GM23338 (cell line): ENCODE data around the gene PPP2R5D. TPM values are rescaled to one million over a fixed set of nuclear protein-coding genes. Genes with fewer than 3 reads are reported as not detected.
A peak's percentile ranks its signal among the peaks of the same experiment; 100 is the strongest.

ENCODE experiments used
- ATAC-seq: fragments of 200-7000 bp; cut with Tn5 transposase; 3 replicates; pipeline ENCODE4 v1.9.1; 2020
- DNase-seq: peaks from one replicate; pipeline ENCODE4 v3.0.0-alpha.2; 2015; ENCODE audit warnings: low spot score
- H2AFZ ChIP-seq: fragments of 200-600 bp; sonication (generic); 2 replicates; pipeline ENCODE4 v1.8.0; 2016; ENCODE audit warnings: antibody characterized with exemption, mild to moderate bottlenecking, moderate library complexity
- H3F3A ChIP-seq: fragments of 200-600 bp; sonication (generic); replicated peaks from 2 replicates; pipeline ENCODE4 v1.8.0; 2017; ENCODE audit warnings: antibody characterized with exemption, mixed run types, low read depth
- H3K27ac ChIP-seq: fragments of 200-600 bp; sonication (generic); 2 replicates; pipeline ENCODE4 v1.6.1; 2016; ENCODE audit warnings: low read depth
- H3K27me3 ChIP-seq: fragments of 200-600 bp; sonication (generic); 2 replicates; pipeline ENCODE4 v1.8.0; 2016; ENCODE audit warnings: mild to moderate bottlenecking, mixed run types, moderate library complexity; ENCODE audit not compliant: insufficient read depth
- H3K36me3 ChIP-seq: fragments of 200-600 bp; sonication (generic); 2 replicates; pipeline ENCODE4 v1.8.0; 2016; ENCODE audit warnings: mild to moderate bottlenecking; ENCODE audit not compliant: insufficient read depth
- H3K4me1 ChIP-seq: fragments of 200-600 bp; sonication (generic); 2 replicates; pipeline ENCODE4 v1.8.0; 2016; ENCODE audit warnings: mild to moderate bottlenecking, moderate library complexity; ENCODE audit not compliant: insufficient read depth
- H3K4me2 ChIP-seq: fragments of 200-600 bp; sonication (generic); 2 replicates; pipeline ENCODE4 v1.7.1; 2017; ENCODE audit warnings: mixed run types
- H3K4me3 ChIP-seq: fragments of 200-600 bp; sonication (generic); 2 replicates; pipeline ENCODE4 v1.6.1; 2016; ENCODE audit warnings: mixed run types
- H3K79me2 ChIP-seq: fragments of 200-600 bp; sonication (generic); replicated peaks from 2 replicates; pipeline ENCODE4 v1.8.0; 2017; ENCODE audit warnings: mild to moderate bottlenecking; ENCODE audit not compliant: insufficient read depth
- H3K9me2 ChIP-seq: fragments of 200-600 bp; sonication (generic); 2 replicates; pipeline ENCODE4 v1.8.0; 2017; ENCODE audit not compliant: insufficient read depth
- H4K20me1 ChIP-seq: fragments of 200-600 bp; sonication (generic); replicated peaks from 2 replicates; pipeline ENCODE4 v1.8.0; 2017; ENCODE audit warnings: mild to moderate bottlenecking; ENCODE audit not compliant: insufficient read depth
- H3K27ac Mint-ChIP-seq: 2 replicates; pipeline ENCODE4 v1.8.0; 2020; ENCODE audit warnings: inconsistent platforms, mild to moderate bottlenecking, moderate library complexity, mixed read lengths
- H3K27me3 Mint-ChIP-seq: 3 replicates; pipeline ENCODE4 v1.8.0; 2022; ENCODE audit warnings: low read depth, mild to moderate bottlenecking, moderate library complexity, mixed read lengths, inconsistent platforms; ENCODE audit not compliant: insufficient read depth, poor library complexity
- H3K36me3 Mint-ChIP-seq: 3 replicates; pipeline ENCODE4 v1.8.0; 2021; ENCODE audit warnings: low read depth, mild to moderate bottlenecking, inconsistent platforms, moderate library complexity, mixed read lengths
- H3K4me1 Mint-ChIP-seq: 3 replicates; pipeline ENCODE4 v1.8.0; 2020; ENCODE audit warnings: mild to moderate bottlenecking, inconsistent platforms, mixed read lengths
- H3K4me3 Mint-ChIP-seq: 3 replicates; pipeline ENCODE4 v1.8.0; 2021; ENCODE audit warnings: moderate library complexity, mild to moderate bottlenecking, inconsistent platforms, mixed read lengths
- H3K9me3 Mint-ChIP-seq: 3 replicates; pipeline ENCODE4 v1.8.0; 2020; ENCODE audit warnings: moderate library complexity, mild to moderate bottlenecking, inconsistent platforms, mixed read lengths
- CREB1 ChIP-seq: fragments of 250-450 bp; sonication (Bioruptor Pico); IDR thresholded peaks from 2 replicates; pipeline ENCODE4 v1.5.0; 2020; ENCODE audit warnings: low read depth, mild to moderate bottlenecking, moderate library complexity
- CTCF ChIP-seq, 2 experiments: fragments of 200-600 bp in 1 of 2; sonication (generic) in 1 of 2; conservative IDR thresholded peaks; 2 replicates each; pipeline versions ENCODE4 v1.5.1 to v1.6.1; 2016 to 2017; ENCODE audit warnings: antibody characterized with exemption in 2 of 2, low read depth in 2 of 2, mild to moderate bottlenecking in 2 of 2, moderate library complexity in 1 of 2
- ETS1 ChIP-seq: IDR thresholded peaks from 2 replicates; pipeline ENCODE4 v1.6.1; 2016; ENCODE audit warnings: antibody characterized with exemption
- EZH2 ChIP-seq: fragments of 200-600 bp; sonication (generic); IDR thresholded peaks from one replicate; pipeline ENCODE4 v1.8.0; 2017; ENCODE audit warnings: antibody characterized with exemption, mild to moderate bottlenecking, low read depth; ENCODE audit not compliant: unreplicated experiment
- EZH2phosphoT487 ChIP-seq: fragments of 200-600 bp; sonication (generic); IDR thresholded peaks from one replicate; pipeline ENCODE4 v1.8.1; 2018; ENCODE audit warnings: antibody characterized with exemption; ENCODE audit not compliant: unreplicated experiment
- JUNB ChIP-seq: IDR thresholded peaks from one replicate; pipeline ENCODE4 v1.6.1; 2016; ENCODE audit warnings: antibody characterized with exemption; ENCODE audit not compliant: unreplicated experiment
- NANOG ChIP-seq: IDR thresholded peaks from 2 replicates; pipeline ENCODE4 v1.6.1; 2016; ENCODE audit warnings: antibody characterized with exemption, borderline replicate concordance
- POLR2AphosphoS5 ChIP-seq: IDR thresholded peaks from 2 replicates; pipeline ENCODE4 v1.6.1; 2016; ENCODE audit warnings: antibody characterized with exemption, low read depth
- REST ChIP-seq: IDR thresholded peaks from one replicate; pipeline ENCODE4 v1.6.1; 2018; ENCODE audit warnings: antibody characterized with exemption; ENCODE audit not compliant: unreplicated experiment
- STAT1 ChIP-seq: IDR thresholded peaks from one replicate; pipeline ENCODE4 v1.6.1; 2016; ENCODE audit warnings: antibody characterized with exemption; ENCODE audit not compliant: unreplicated experiment
- ZNF114 ChIP-seq: fragments of 250-450 bp; sonication (Bioruptor Pico); IDR thresholded peaks from 2 replicates; pipeline ENCODE4 v1.5.0; 2020; ENCODE audit warnings: mild to moderate bottlenecking, moderate library complexity
- ZNF331 ChIP-seq: fragments of 250-450 bp; sonication (Bioruptor Pico); IDR thresholded peaks from 2 replicates; pipeline ENCODE4 v1.5.0; 2020; ENCODE audit warnings: low read depth, mild to moderate bottlenecking, moderate library complexity
- polyA plus RNA-seq: library from polyadenylated mRNA; unstranded; fragments of >200 nt; fragmentation: Nextera tagmentation; extraction: Ambion mirVana; gene quantifications from 2 replicates; pipeline ENCODE4 v1.2.1, GENCODE V29; 2016
- total RNA-seq: library from RNA; depleted of rRNA; stranded (reverse); fragments of >200 nt; shearing (Covaris generic); gene quantifications from 2 replicates; pipeline ENCODE4 v1.2.3, GENCODE V29; 2014

Gene PPP2R5D
- total and polyA plus RNA-seq, 2 experiments from 2014 or later, result 20.0 to 55.3 TPM

GRCh38 chr6:43053545-43054205 is 69.3 kb downstream of the PPP2R5D start, which contains the start of gene CUL7 (continued):
- TF ChIP-seq ETS1 (peak; percentile 58), CREB1 (CRISPR knock-in tag) (peak; percentile 49), NANOG (no peak), REST (peak; percentile 11), JUNB (no peak), EZH2 (no peak), EZH2phosphoT487 (no peak)

GRCh38 chr6:43054206-43054943 is 70.0 kb downstream of the PPP2R5D start:
- H3K27ac ChIP-seq, result peak overlapping the region; percentile 93
- H3K79me2 ChIP-seq, result peaks cover 24% of the 10 kb centered on the region
- H3K9me2 ChIP-seq, result no peaks in the 10 kb centered on the region
- no peaks in the 10 kb centered on the region for H4K20me1 ChIP-seq
- Mint-ChIP-seq H3K27ac (peak overlapping the region; percentile 98), H3K27me3 (peaks cover 15% of the 10 kb centered on the region), H3K36me3 (peaks cover 40% of the 10 kb centered on the region), H3K9me3 (no peaks in the 10 kb centered on the region; the same call in 1 of the 3 replicates), H3K4me3 (peak overlapping the region; percentile 87), H3K4me1 (peaks cover 44% of the 10 kb centered on the region)
- H3K4me2 ChIP-seq, result peak overlapping the region; percentile 97
- peak overlapping the region; percentile 88 for H3K4me3 ChIP-seq
- ATAC-seq, result no peak
- peaks cover 14% of the 10 kb centered on the region for H3K4me1 ChIP-seq
- peaks cover 5% of the 10 kb centered on the region; the same call in 1 of the 2 replicates for H3K36me3 ChIP-seq
- peak; percentile 31 for DNase-seq
- H3F3A ChIP-seq, result peaks cover 18% of the 10 kb centered on the region; the same call in 1 of the 2 replicates
- H2AFZ ChIP-seq, result no peak overlapping the region
- H3K27me3 ChIP-seq, result no peaks in the 10 kb centered on the region
- no peak for TF ChIP-seq CTCF (conservative IDR thresholded peaks at IDR 0.05; ENCODE audit: low read depth in 2 of 2)
- TF ChIP-seq EZH2, result no peak
- TF ChIP-seq JUNB, result no peak
- no peak for TF ChIP-seq ZNF114 (CRISPR knock-in tag)
- TF ChIP-seq EZH2phosphoT487, result no peak
- no peak for TF ChIP-seq REST
- no peak for TF ChIP-seq STAT1
- TF ChIP-seq NANOG, result no peak
- TF ChIP-seq CREB1 (CRISPR knock-in tag), result no peak
- TF ChIP-seq POLR2AphosphoS5, result no peak
- TF ChIP-seq ZNF331 (CRISPR knock-in tag), result no peak
- no peak for TF ChIP-seq ETS1
